Right atrium auricular region (tissue), 2 donors: ENCODE measurements around the gene RNF4. TPM values are rescaled to one million over a fixed set of nuclear protein-coding genes. Genes with fewer than 3 reads are reported as not detected.
"Not testable (repeated sequence)": the region's sequence is repeated elsewhere in the genome, so short reads cannot be mapped to it uniquely, and the experiment has no call there.

Experiments used
- DNase-seq: peaks from one replicate; pipeline ENCODE4 v3.0.0-alpha.2; 2019; ENCODE audit warnings: low spot score
- H3K27ac ChIP-seq, 2 donors: fragments of 200-600 bp; sonication (generic); 1 replicate in 1 of 2; 2 replicates in 1 of 2; pipeline ENCODE4 v1.5.1; 2016 to 2019
- H3K27me3 ChIP-seq, 2 donors: fragments of 200-600 bp; sonication (generic); one replicate each; pipeline versions ENCODE4 v1.5.1 to v1.6.0; 2017 to 2019
- H3K36me3 ChIP-seq: fragments of 200-600 bp; sonication (generic); one replicate; pipeline ENCODE4 v1.5.1; 2016
- H3K4me1 ChIP-seq, 2 donors: fragments of 200-600 bp; sonication (generic); one replicate each; pipeline versions ENCODE4 v1.5.1 to v1.6.0; 2017 to 2019
- H3K4me3 ChIP-seq, 2 donors: fragments of 200-600 bp; sonication (generic); 1 replicate in 1 of 2; 2 replicates in 1 of 2; pipeline ENCODE4 v1.5.1; 2017 to 2019; ENCODE audit warnings: mild to moderate bottlenecking in 1 of 2, moderate library complexity in 1 of 2
- H3K9me3 ChIP-seq, 2 donors: fragments of 200-600 bp; sonication (generic); one replicate each; pipeline ENCODE4 v1.5.1; 2019
- total RNA-seq, 2 donors: library from RNA; depleted of rRNA; stranded (reverse); fragments of >200 nt; gene quantifications; one replicate each; pipeline ENCODE4 v1.1.0, GENCODE V29; 2016
- TF ChIP-seq, protein P1 (sequence below), 2 donors: fragments of 200-600 bp; sonication (generic); IDR thresholded peaks; one replicate each; pipeline ENCODE4 v1.5.1; 2019; ENCODE audit warnings: antibody characterized with exemption in 2 of 2

The RNF4 gene
- total RNA-seq, 2 donors from 2014 or later: 30.0 to 31.3 TPM

DNA sequence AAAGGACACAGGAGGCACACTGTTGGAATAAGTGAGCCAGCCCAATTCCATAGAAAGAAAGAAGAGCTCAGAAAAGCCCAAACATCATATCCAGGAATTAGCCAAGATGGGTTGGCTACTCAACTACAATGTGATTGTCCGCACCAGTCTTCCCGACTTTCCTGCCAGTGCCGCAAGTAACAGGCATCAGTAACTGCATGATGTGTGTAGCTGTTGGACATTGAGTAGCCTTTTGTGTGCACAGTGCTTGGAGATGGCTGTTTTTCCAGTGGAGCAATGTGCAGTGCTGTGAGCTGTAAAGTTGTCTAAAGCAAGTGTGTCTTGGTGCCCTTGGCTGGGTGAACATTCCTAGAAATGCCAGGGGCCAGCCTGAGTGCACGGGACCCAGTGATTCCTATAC lies 38.4 kb downstream of the RNF4 start:
- Histone ChIP-seq H3K4me1 (no peaks in the 10 kb centered on the region), H3K36me3 (peaks cover 28% of the 10 kb centered on the region), H3K27me3 (no peaks in the 10 kb centered on the region), H3K27ac (no peak overlapping the region), H3K4me3 (no peak overlapping the region), H3K9me3 (no peaks in the 10 kb centered on the region)
- TF ChIP-seq, protein P1, sequence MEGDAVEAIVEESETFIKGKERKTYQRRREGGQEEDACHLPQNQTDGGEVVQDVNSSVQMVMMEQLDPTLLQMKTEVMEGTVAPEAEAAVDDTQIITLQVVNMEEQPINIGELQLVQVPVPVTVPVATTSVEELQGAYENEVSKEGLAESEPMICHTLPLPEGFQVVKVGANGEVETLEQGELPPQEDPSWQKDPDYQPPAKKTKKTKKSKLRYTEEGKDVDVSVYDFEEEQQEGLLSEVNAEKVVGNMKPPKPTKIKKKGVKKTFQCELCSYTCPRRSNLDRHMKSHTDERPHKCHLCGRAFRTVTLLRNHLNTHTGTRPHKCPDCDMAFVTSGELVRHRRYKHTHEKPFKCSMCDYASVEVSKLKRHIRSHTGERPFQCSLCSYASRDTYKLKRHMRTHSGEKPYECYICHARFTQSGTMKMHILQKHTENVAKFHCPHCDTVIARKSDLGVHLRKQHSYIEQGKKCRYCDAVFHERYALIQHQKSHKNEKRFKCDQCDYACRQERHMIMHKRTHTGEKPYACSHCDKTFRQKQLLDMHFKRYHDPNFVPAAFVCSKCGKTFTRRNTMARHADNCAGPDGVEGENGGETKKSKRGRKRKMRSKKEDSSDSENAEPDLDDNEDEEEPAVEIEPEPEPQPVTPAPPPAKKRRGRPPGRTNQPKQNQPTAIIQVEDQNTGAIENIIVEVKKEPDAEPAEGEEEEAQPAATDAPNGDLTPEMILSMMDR (IDR thresholded peaks at IDR 0.05): no peak
- no peak for DNase-seq

DNA sequence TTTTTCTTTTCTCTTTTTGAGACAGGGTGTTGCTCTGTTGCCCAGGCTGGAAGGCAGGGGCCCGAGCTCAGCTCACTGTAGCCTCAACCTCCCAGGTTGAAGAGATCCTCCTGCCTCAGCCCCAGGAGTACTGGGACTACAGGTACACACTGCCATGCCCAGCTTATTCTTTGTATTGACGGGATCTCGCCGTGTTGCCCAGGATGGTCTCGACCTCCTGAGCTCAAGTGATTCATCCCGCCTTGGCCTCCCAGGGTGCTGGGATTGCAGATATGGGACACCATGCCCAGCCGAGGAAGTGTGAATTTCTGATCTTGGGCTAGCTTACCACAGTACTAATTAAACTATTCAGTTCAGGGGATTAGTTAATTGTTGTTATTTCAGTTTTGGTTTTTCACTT lies 38.9 kb downstream of the RNF4 start:
- no peaks in the 10 kb centered on the region for H3K4me1 ChIP-seq
- H3K27ac ChIP-seq: no peak overlapping the region
- H3K27me3 ChIP-seq: no peaks in the 10 kb centered on the region
- H3K36me3 ChIP-seq: peaks cover 34% of the 10 kb centered on the region
- no peaks in the 10 kb centered on the region for H3K9me3 ChIP-seq
- DNase-seq: no peak
- H3K4me3 ChIP-seq: no peak overlapping the region
- TF ChIP-seq, protein P1 (IDR thresholded peaks at IDR 0.05): no peak

DNA sequence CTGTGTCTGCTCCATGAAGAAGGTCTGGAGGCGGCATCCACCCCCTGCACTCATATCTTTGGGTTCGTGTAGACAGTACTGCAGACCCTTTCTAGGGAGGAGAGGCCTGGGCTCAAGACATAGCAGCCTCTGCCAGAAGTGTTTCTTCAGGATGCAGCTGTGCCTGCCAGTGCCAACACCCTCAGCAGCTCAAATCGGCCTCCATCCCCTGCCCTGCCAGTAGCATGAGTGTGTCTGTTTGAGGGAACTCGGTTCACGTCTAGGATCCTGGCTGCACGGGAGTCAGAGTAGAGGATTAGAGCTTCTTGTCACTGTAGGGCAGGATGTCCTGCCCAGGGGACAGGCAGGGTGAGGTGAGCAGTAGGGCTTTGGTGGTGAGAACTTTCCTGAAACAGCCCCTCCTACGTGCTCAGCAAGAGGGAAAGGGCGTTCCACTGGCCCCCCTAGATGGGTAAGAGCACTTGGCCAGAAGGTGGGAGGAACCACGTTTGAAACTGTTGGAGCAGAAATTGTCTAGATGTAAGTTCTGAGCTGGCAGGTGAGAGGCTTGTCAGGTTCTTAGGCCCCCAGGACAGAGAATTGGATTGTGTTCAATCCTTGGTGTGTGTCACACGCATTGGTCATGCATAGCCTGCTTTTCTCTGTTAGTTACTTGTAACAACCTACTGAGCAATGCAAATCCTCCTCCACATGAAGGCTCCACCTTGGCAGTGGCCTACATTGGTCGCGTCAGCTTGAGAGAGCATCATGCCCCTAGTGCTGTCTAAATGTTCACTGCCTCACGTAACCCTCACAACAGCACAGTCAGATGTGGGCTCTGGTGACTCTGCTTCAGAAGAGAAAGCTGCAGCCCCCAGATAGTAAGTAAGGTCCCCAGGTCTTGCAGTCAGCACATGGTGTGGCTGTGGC lies 41.7 kb downstream of the RNF4 start:
- Histone ChIP-seq H3K4me1 (peaks cover 0 to under 1% of the 10 kb centered on the region in 2 donors), H3K9me3 (no peaks in the 10 kb centered on the region), H3K27ac (no peak overlapping the region), H3K36me3 (peaks cover 52% of the 10 kb centered on the region), H3K4me3 (no peak overlapping the region), H3K27me3 (no peaks in the 10 kb centered on the region)
- TF ChIP-seq, protein P1 (IDR thresholded peaks at IDR 0.05): no peak
- DNase-seq: no peak

DNA sequence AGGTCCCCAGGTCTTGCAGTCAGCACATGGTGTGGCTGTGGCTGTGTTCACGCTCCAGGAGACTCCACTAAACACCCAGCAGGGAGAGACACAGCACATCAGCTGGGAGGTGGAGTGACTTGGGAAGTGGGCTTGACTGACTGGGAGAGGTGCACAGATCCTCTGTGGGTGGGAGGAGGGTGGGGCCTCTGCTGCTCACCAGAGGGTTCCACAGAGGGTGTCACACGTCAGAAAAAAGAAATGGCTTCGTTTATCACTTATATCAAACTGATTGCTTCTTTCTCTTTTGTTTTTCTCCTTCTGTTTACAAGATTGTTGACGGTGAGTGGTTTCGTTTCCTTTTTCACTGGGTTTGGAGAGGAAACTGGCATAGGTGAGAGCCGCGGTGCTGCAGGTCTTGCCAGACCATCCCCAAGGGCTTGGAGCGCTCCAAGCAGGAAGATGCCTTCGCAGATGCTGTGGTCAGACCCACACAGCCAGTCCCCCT lies 42.8 kb downstream of the RNF4 start:
- Histone ChIP-seq H3K4me1 (peaks cover 0 to 11% of the 10 kb centered on the region in 2 donors), H3K4me3 (no peak overlapping the region), H3K27me3 (no peaks in the 10 kb centered on the region), H3K36me3 (peaks cover 52% of the 10 kb centered on the region), H3K9me3 (no peaks in the 10 kb centered on the region), H3K27ac (no peak overlapping the region)
- DNase-seq: no peak
- TF ChIP-seq, protein P1 (IDR thresholded peaks at IDR 0.05): no peak

DNA sequence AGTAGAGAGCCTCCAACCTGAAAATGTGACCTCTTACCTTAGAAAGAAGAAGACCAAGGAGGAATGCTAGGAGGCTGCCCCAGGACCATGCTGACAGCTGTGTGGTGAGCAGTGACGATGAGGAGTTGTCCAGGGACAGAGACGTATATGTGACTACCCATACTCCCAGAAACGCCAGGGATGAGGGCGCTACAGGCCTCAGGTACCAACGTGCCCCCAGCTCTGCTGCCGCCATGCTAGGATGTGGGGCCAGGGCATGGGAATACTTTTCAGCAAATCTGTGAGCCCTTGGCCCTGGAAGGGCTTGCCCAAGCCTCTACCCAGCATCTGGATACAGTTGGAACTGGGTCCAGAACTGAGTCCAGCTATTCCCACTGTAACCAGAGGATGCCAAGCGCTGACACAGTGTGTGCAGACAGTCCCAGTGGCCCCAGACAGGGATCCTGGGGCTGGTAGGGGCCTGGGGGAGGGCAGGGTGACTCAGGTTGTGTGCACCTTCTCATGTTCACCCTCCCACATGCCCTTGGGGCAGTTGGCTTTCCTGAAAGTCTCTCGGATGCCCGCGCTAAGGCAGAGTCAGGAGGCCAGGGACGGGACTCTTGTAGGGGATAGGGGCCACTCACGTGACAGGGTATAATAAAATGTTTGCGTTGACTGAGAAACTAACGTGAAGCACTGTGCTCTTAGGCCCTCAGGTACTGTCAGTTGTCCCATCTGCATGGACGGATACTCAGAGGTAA lies 43.7 kb downstream of the RNF4 start:
- H3K27me3 ChIP-seq: no peaks in the 10 kb centered on the region
- no peak overlapping the region for H3K27ac ChIP-seq
- H3K36me3 ChIP-seq: peaks cover 48% of the 10 kb centered on the region
- TF ChIP-seq, protein P1 (IDR thresholded peaks at IDR 0.05): no peak
- peaks cover 0 to 14% of the 10 kb centered on the region in 2 donors for H3K4me1 ChIP-seq
- no peak for DNase-seq
- no peak overlapping the region for H3K4me3 ChIP-seq
- H3K9me3 ChIP-seq: no peaks in the 10 kb centered on the region

DNA sequence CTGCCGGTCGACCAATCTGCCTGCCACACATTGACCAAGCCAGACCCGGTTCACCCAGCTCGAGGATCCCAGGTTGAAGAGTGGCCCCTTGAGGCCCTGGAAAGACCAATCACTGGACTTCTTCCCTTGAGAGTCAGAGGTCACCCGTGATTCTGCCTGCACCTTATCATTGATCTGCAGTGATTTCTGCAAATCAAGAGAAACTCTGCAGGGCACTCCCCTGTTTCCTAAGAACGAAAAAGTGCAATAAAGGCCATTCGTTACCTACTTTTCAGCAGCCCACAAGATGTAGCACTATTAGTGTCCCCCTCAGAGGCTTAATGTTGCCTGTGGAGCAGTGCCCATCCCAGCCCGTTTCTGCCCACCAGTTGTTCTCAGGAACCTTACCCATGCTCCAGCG lies 45.3 kb downstream of the RNF4 start:
- not testable (repeated sequence) for H3K27me3 ChIP-seq, H3K27ac ChIP-seq, H3K4me3 ChIP-seq, H3K9me3 ChIP-seq, DNase-seq
- Histone ChIP-seq H3K36me3 (peaks cover 40% of the 10 kb centered on the region), H3K4me1 (peaks cover 0 to 14% of the 10 kb centered on the region in 2 donors)

DNA sequence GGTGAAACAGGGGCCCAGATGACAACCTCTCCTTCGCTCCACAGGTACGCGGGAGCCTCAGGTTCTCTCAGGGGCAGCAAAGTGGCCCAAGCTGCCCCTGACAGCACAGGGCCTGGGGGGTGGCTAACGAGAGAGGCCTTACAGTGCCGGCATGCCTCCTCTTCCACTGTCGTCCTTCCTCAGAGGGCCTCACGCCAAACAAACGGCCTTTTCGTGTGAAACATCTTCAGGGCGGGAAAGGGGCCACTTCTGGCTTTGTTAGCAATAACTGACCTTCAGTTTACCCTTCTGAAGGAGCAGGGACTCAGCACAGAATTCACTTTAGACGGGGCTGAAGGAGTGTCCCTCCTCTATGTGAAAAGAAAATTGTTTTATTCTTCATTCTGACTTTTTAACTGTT lies 46.0 kb downstream of the RNF4 start:
- Histone ChIP-seq H3K4me1 (peaks cover 0 to 14% of the 10 kb centered on the region in 2 donors), H3K36me3 (peaks cover 37% of the 10 kb centered on the region)
- DNase-seq, H3K4me3 ChIP-seq, H3K9me3 ChIP-seq, H3K27me3 ChIP-seq, H3K27ac ChIP-seq: not testable (repeated sequence)
